Measurements from ENCODE around the gene PARP12. TPM values are rescaled to one million over a fixed set of nuclear protein-coding genes. Genes with fewer than 3 reads are reported as not detected.
A peak's percentile ranks its signal among the peaks of the same experiment; 100 is the strongest.

The PARP12 gene
- total and polyA plus RNA-seq, 10 of the 15 experiments (the other 5 are each of a cell fraction or from before 2014, with no cell fraction given): 0.98 to 51.8 (median 18.0) TPM

DNA sequence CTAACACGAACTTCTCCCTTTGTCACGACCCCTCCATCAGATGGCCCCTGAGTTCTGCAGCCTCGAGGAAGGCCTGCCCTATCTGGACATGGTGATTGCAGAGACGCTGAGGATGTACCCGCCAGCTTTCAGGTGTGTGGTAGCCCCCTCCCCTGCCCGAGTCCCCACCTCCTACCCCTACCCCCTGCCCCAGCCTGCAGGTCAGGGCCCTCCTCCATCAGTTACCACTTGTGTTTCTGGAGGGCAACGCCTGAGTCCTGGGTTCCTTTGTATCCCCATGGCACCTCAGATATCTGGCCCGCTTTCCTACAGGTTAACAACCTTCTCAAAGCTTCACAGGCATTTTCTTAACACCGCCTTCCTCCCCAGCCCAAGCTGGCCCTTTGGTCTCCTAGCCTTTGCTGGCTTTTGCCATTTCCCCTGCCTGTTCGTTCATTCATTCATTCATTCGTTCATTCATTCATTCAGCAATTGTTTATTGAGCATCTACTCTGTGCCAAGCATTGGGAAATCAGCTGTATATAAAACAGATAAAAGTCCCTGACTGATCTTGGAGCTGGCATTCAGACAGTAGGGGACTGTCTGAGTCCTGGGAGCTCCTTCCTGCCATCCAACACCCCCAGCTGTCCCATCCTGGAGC, 55.6 kb downstream of the PARP12 start:
- no peak overlapping the region for H3K4me3 ChIP-seq
- WGBS (ENCODE audit: insufficient coverage, insufficient replicate concordance, low lambda C conversion rate, missing lambda C conversion rate): 64% methylated on average over 11 of the region's 11 CpGs
- no peaks in the 10 kb centered on the region for H3K79me2 ChIP-seq (ENCODE audit: control insufficient read depth, insufficient read depth, low read length)
- RAD21 ChIA-PET (ENCODE audit: unreplicated experiment): interaction anchor here (3.2 to 10.0 kb wide), 2 partner anchors 361 to 405 kb away, joined by 13 to 135 read pairs; no protein-coding TSS in a partner anchor
- no peaks in the 10 kb centered on the region; a peak in 1 of 4 replicates for H3K27me3 ChIP-seq (replicated peaks in 1 of 2; ENCODE audit: control insufficient read depth in 2 of 2, insufficient read depth in 2 of 2, low read length in 1 of 2)
- H4K20me1 ChIP-seq (ENCODE audit: control insufficient read depth, insufficient read depth): no peaks in the 10 kb centered on the region
- no peak overlapping the region for H3K27ac ChIP-seq (ENCODE audit: control insufficient read depth, insufficient read depth)
- no peak overlapping the region for H3K4me2 ChIP-seq (ENCODE audit: control insufficient read depth, insufficient read depth)
- no peak overlapping the region for H3K9ac ChIP-seq (ENCODE audit: control insufficient read depth, insufficient read depth, low read length)
- POLR2A ChIA-PET: interaction anchor here (0.6 kb wide), 1 partner anchor 673 kb away, joined by 4 read pairs; no protein-coding TSS in a partner anchor
- SMC1A ChIA-PET (ENCODE audit: uncharacterized antibody, unreplicated experiment): interaction anchor here (10.9 kb wide), 1 partner anchor 361 kb away, joined by 121 read pairs; no protein-coding TSS in a partner anchor
- no peaks in the 10 kb centered on the region for H3K4me1 ChIP-seq (ENCODE audit: control insufficient read depth, insufficient read depth, low read length)
- ATAC-seq: no peak
- no peak overlapping the region for H2AFZ ChIP-seq (ENCODE audit: control insufficient read depth, low read depth, low read length)
- in situ Hi-C loops (cut with MboI) (no loop called here), intact Hi-C loops (cut with micrococcal nuclease; ENCODE audit: unreplicated experiment) (no loop called here)
- CTCF ChIA-PET: interaction anchor here (0.5 to 10.2 kb wide), 6 partner anchors 10 to 573 kb away, joined by 4 to 225 read pairs (median 14); no protein-coding TSS in a partner anchor
- no peak for DNase-seq (ENCODE audit: low read depth, low spot score)
- no TSS peak for BruUV-seq (replicated peaks)
- FAIRE-seq: no peak
- no peaks in the 10 kb centered on the region for H3K36me3 ChIP-seq (ENCODE audit: control insufficient read depth in 2 of 2, insufficient read depth in 2 of 2, low read length in 1 of 2)
- H3K9me3 ChIP-seq (replicated peaks; ENCODE audit: control insufficient read depth, insufficient read depth, low read length): no peaks in the 10 kb centered on the region
- no peak for TF ChIP-seq POLR2AphosphoS5 (IDR thresholded peaks at IDR 0.05; ENCODE audit: low read length)
- TF ChIP-seq ZNF24 (IDR thresholded peaks at IDR 0.05): peak; percentile 82

DNA sequence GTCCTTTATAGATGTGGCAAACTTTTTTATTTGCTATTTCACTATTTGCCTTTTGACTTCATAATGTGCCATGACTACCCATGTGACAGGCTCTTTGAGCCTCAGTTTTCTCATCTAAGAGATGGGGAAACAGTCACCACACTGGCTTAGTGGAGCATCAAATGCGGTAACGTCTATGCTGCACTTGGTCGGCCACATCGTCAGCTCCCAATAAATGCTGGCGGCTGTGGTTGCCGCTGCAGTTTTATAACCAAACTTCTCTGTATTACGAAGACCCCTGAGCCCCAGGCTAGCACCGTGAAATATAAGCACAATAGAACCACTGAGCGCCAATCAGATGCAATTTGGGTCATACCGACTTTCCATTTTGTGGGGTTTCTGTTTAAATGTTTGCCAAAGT, 56.2 kb downstream of the PARP12 start:
- no peak for ATAC-seq
- no peak for FAIRE-seq
- ChIA-PET POLR2A (no interaction called here), SMC1A (ENCODE audit: uncharacterized antibody, unreplicated experiment) (interaction anchor here (1.0 to 10.9 kb wide), 3 partner anchors 360 to 442 kb away, joined by 3 to 121 read pairs (median 8); no protein-coding TSS in a partner anchor), RAD21 (ENCODE audit: unreplicated experiment) (interaction anchor here (1.1 to 10.0 kb wide), 3 partner anchors 360 to 507 kb away, joined by 4 to 135 read pairs (median 13); no protein-coding TSS in a partner anchor), CTCF (interaction anchor here (0.5 to 10.2 kb wide), 10 partner anchors 11 to 572 kb away, joined by 3 to 225 read pairs (median 4); no protein-coding TSS in a partner anchor)
- Histone ChIP-seq H3K4me3 (no peak overlapping the region), H3K27ac (ENCODE audit: control insufficient read depth, insufficient read depth) (no peak overlapping the region), H3K4me2 (ENCODE audit: control insufficient read depth, insufficient read depth) (no peak overlapping the region), H3K9ac (ENCODE audit: control insufficient read depth, insufficient read depth, low read length) (no peak overlapping the region), H3K27me3 (replicated peaks in 1 of 2; ENCODE audit: control insufficient read depth in 2 of 2, insufficient read depth in 2 of 2, low read length in 1 of 2) (no peaks in the 10 kb centered on the region; a peak in 1 of 4 replicates), H3K9me3 (replicated peaks; ENCODE audit: control insufficient read depth, insufficient read depth, low read length) (no peaks in the 10 kb centered on the region), H3K79me2 (ENCODE audit: control insufficient read depth, insufficient read depth, low read length) (no peaks in the 10 kb centered on the region), H3K4me1 (ENCODE audit: control insufficient read depth, insufficient read depth, low read length) (no peaks in the 10 kb centered on the region), H3K36me3 (ENCODE audit: control insufficient read depth in 2 of 2, insufficient read depth in 2 of 2, low read length in 1 of 2) (no peaks in the 10 kb centered on the region), H2AFZ (ENCODE audit: control insufficient read depth, low read depth, low read length) (no peak overlapping the region), H4K20me1 (ENCODE audit: control insufficient read depth, insufficient read depth) (no peaks in the 10 kb centered on the region)
- intact Hi-C loops (cut with micrococcal nuclease; ENCODE audit: unreplicated experiment): loop anchor here (1.0 kb wide), 1 partner anchor 298 kb away; no protein-coding TSS in a partner anchor
- in situ Hi-C loops (cut with MboI): no loop called here
- BruUV-seq (replicated peaks): no TSS peak
- WGBS (ENCODE audit: insufficient coverage, insufficient replicate concordance, low lambda C conversion rate, missing lambda C conversion rate): 86% methylated on average over 10 of the region's 10 CpGs
- no peak for DNase-seq (ENCODE audit: low read depth, low spot score)
- TF ChIP-seq SIX5 (IDR thresholded peaks at IDR 0.05; ENCODE audit: low read depth, low read length, severe bottlenecking) (no peak), ZNF622 (IDR thresholded peaks at IDR 0.05) (no peak), ZZZ3 (IDR thresholded peaks at IDR 0.05; ENCODE audit: control insufficient read depth, insufficient read length, low read depth) (no peak), RBBP5 (conservative IDR thresholded peaks at IDR 0.05) (no peak), SPI1 (IDR thresholded peaks at IDR 0.05; ENCODE audit: borderline replicate concordance, insufficient read depth, low read depth, low read length) (no peak), IKZF2 (IDR thresholded peaks at IDR 0.05) (no peak), SIN3A (IDR thresholded peaks at IDR 0.05; ENCODE audit: low read depth, low read length) (no peak)
- TF ChIP-seq, protein P1, sequence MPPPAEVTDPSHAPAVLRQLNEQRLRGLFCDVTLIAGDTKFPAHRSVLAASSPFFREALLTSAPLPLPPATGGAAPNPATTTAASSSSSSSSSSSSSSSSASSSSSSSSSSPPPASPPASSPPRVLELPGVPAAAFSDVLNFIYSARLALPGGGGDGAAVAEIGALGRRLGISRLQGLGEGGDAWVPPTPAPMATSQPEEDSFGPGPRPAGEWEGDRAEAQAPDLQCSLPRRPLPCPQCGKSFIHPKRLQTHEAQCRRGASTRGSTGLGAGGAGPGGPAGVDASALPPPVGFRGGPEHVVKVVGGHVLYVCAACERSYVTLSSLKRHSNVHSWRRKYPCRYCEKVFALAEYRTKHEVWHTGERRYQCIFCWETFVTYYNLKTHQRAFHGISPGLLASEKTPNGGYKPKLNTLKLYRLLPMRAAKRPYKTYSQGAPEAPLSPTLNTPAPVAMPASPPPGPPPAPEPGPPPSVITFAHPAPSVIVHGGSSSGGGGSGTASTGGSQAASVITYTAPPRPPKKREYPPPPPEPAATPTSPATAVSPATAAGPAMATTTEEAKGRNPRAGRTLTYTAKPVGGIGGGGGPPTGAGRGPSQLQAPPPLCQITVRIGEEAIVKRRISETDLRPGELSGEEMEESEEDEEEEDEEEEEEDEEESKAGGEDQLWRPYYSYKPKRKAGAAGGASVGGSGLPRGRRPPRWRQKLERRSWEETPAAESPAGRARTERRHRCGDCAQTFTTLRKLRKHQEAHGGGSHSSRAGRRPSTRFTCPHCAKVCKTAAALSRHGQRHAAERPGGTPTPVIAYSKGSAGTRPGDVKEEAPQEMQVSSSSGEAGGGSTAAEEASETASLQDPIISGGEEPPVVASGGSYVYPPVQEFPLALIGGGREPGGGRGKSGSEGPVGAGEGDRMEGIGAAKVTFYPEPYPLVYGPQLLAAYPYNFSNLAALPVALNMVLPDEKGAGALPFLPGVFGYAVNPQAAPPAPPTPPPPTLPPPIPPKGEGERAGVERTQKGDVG (CRISPR knock-in tag; IDR thresholded peaks at IDR 0.05): no peak
- TF ChIP-seq, protein P2, sequence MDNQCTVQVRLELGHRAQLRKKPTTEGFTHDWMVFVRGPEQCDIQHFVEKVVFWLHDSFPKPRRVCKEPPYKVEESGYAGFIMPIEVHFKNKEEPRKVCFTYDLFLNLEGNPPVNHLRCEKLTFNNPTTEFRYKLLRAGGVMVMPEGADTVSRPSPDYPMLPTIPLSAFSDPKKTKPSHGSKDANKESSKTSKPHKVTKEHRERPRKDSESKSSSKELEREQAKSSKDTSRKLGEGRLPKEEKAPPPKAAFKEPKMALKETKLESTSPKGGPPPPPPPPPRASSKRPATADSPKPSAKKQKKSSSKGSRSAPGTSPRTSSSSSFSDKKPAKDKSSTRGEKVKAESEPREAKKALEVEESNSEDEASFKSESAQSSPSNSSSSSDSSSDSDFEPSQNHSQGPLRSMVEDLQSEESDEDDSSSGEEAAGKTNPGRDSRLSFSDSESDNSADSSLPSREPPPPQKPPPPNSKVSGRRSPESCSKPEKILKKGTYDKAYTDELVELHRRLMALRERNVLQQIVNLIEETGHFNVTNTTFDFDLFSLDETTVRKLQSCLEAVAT (IDR thresholded peaks at IDR 0.05): no peak
